ENCODE measurements around the gene ATP11C.
"Not testable (repeated sequence)": the region's sequence is repeated elsewhere in the genome, so short reads cannot be mapped to it uniquely, and the experiment has no call there.

The ATP11C gene

GRCh38 chrX:139850968-139851367 lies 81.9 kb downstream of the ATP11C start:
- Mint-ChIP-seq H3K9me3 (no peaks in the 10 kb centered on the region), H3K27ac (no peak overlapping the region), H3K36me3 (no peaks in the 10 kb centered on the region), H3K4me3 (no peak overlapping the region), H3K4me1 (peaks cover 25% of the 10 kb centered on the region), H3K27me3 (no peaks in the 10 kb centered on the region)
- ATAC-seq, result no peak

- Mint-ChIP-seq H3K9me3 (peaks cover under 1% of the 10 kb centered on the region), H3K4me1 (peaks cover 22% of the 10 kb centered on the region), H3K36me3 (peaks cover 2% of the 10 kb centered on the region), H3K27me3 (no peaks in the 10 kb centered on the region), H3K27ac (no peak overlapping the region), H3K4me3 (peak overlapping the region; percentile 44)
- ATAC-seq, result peak; percentile 62
Observed at GRCh38 chrX:139844884-139845283, 88.0 kb downstream of the ATP11C start.

GRCh38 chrX:139844163-139844562 lies 88.7 kb downstream of the ATP11C start:
- Mint-ChIP-seq H3K4me3 (no peak overlapping the region), H3K36me3 (peaks cover 6% of the 10 kb centered on the region), H3K27ac (no peak overlapping the region), H3K9me3 (peaks cover 4% of the 10 kb centered on the region), H3K4me1 (peaks cover 22% of the 10 kb centered on the region), H3K27me3 (no peaks in the 10 kb centered on the region)
- peak; percentile 56 for ATAC-seq

- no peak for ATAC-seq
- H3K27ac Mint-ChIP-seq, result no peak overlapping the region
- H3K4me3 Mint-ChIP-seq, result no peak overlapping the region
- peaks cover 7% of the 10 kb centered on the region for H3K9me3 Mint-ChIP-seq
- peaks cover 22% of the 10 kb centered on the region for H3K4me1 Mint-ChIP-seq
- peaks cover 6% of the 10 kb centered on the region for H3K36me3 Mint-ChIP-seq
- H3K27me3 Mint-ChIP-seq, result no peaks in the 10 kb centered on the region
Observed at GRCh38 chrX:139842326-139843185, 90.3 kb downstream of the ATP11C start.

GRCh38 chrX:139836335-139836734 lies 96.5 kb downstream of the ATP11C start:
- peaks cover 13% of the 10 kb centered on the region for H3K4me1 Mint-ChIP-seq
- not testable (repeated sequence) for H3K4me3 Mint-ChIP-seq, H3K9me3 Mint-ChIP-seq, ATAC-seq, H3K36me3 Mint-ChIP-seq, H3K27ac Mint-ChIP-seq, H3K27me3 Mint-ChIP-seq

- H3K4me3 Mint-ChIP-seq, result no peak overlapping the region
- no peak for ATAC-seq
- H3K9me3 Mint-ChIP-seq, result peaks cover 6% of the 10 kb centered on the region
- no peaks in the 10 kb centered on the region for H3K27me3 Mint-ChIP-seq
- peaks cover 5% of the 10 kb centered on the region for H3K36me3 Mint-ChIP-seq
- H3K27ac Mint-ChIP-seq, result no peak overlapping the region
- H3K4me1 Mint-ChIP-seq, result peaks cover 14% of the 10 kb centered on the region
Observed at GRCh38 chrX:139834879-139835278, 98.0 kb downstream of the ATP11C start.

GRCh38 chrX:139832718-139833309 lies 100.0 kb downstream of the ATP11C start:
- H3K9me3 Mint-ChIP-seq, result no peaks in the 10 kb centered on the region
- H3K36me3 Mint-ChIP-seq, result no peaks in the 10 kb centered on the region

GRCh38 chrX:139831675-139832456 lies 101.0 kb downstream of the ATP11C start:
- no peaks in the 10 kb centered on the region for H3K9me3 Mint-ChIP-seq
- no peaks in the 10 kb centered on the region for H3K36me3 Mint-ChIP-seq
- H3K4me1 Mint-ChIP-seq, result peaks cover 20% of the 10 kb centered on the region
- ATAC-seq, result no peak
- H3K4me3 Mint-ChIP-seq, result no peak overlapping the region
- no peaks in the 10 kb centered on the region for H3K27me3 Mint-ChIP-seq
- H3K27ac Mint-ChIP-seq, result no peak overlapping the region

More at GRCh38 chrX:139832718-139833309, 100.0 kb downstream of the ATP11C start:
- Mint-ChIP-seq H3K4me3 (no peak overlapping the region), H3K27me3 (no peaks in the 10 kb centered on the region), H3K27ac (no peak overlapping the region), H3K4me1 (peaks cover 22% of the 10 kb centered on the region)
- no peak for ATAC-seq

GRCh38 chrX:139831017-139831416 lies 101.8 kb downstream of the ATP11C start:
- Mint-ChIP-seq H3K27me3 (no peaks in the 10 kb centered on the region), H3K4me1 (peaks cover 17% of the 10 kb centered on the region), H3K4me3 (no peak overlapping the region), H3K9me3 (no peaks in the 10 kb centered on the region), H3K36me3 (no peaks in the 10 kb centered on the region), H3K27ac (no peak overlapping the region)
- no peak for ATAC-seq

- Mint-ChIP-seq H3K4me3 (no peak overlapping the region), H3K27me3 (no peaks in the 10 kb centered on the region), H3K9me3 (no peaks in the 10 kb centered on the region), H3K4me1 (peaks cover 21% of the 10 kb centered on the region), H3K36me3 (no peaks in the 10 kb centered on the region), H3K27ac (no peak overlapping the region)
- ATAC-seq, result no peak
Observed at GRCh38 chrX:139828830-139829229, 104.0 kb downstream of the ATP11C start.

- Mint-ChIP-seq H3K27ac (no peak overlapping the region), H3K4me3 (no peak overlapping the region), H3K36me3 (no peaks in the 10 kb centered on the region), H3K27me3 (no peaks in the 10 kb centered on the region), H3K4me1 (peaks cover 21% of the 10 kb centered on the region), H3K9me3 (no peaks in the 10 kb centered on the region)
- no peak for ATAC-seq
Observed at GRCh38 chrX:139828033-139828432, 104.8 kb downstream of the ATP11C start.

GRCh38 chrX:139826065-139827044 lies 106.5 kb downstream of the ATP11C start:
- peaks cover 14% of the 10 kb centered on the region for H3K4me1 Mint-ChIP-seq
- H3K27me3 Mint-ChIP-seq, result no peaks in the 10 kb centered on the region
- no peak overlapping the region for H3K27ac Mint-ChIP-seq
- no peaks in the 10 kb centered on the region for H3K36me3 Mint-ChIP-seq
- ATAC-seq, result no peak
- H3K4me3 Mint-ChIP-seq, result no peak overlapping the region
- no peaks in the 10 kb centered on the region for H3K9me3 Mint-ChIP-seq

- H3K4me1 Mint-ChIP-seq, result peaks cover 12% of the 10 kb centered on the region
- H3K4me3 Mint-ChIP-seq, result no peak overlapping the region
- no peaks in the 10 kb centered on the region for H3K9me3 Mint-ChIP-seq
- no peak for ATAC-seq
- H3K27ac Mint-ChIP-seq, result no peak overlapping the region
- no peaks in the 10 kb centered on the region for H3K27me3 Mint-ChIP-seq
- no peaks in the 10 kb centered on the region for H3K36me3 Mint-ChIP-seq
Observed at GRCh38 chrX:139825618-139826017, 107.2 kb downstream of the ATP11C start.

- Mint-ChIP-seq H3K9me3 (no peaks in the 10 kb centered on the region), H3K36me3 (peaks cover 1% of the 10 kb centered on the region), H3K27ac (no peak overlapping the region), H3K4me3 (no peak overlapping the region), H3K4me1 (peaks cover 10% of the 10 kb centered on the region), H3K27me3 (no peaks in the 10 kb centered on the region)
- ATAC-seq, result no peak
Observed at GRCh38 chrX:139823806-139824205, 109.0 kb downstream of the ATP11C start.

All from stimulated activated memory B cell treated with anti-CD40 and anti-IgM and Interleukin-4, amounts not matched to agents 10 μg/mL and 1 μg/mL and 100 μg/mL, for 72 hours (primary cell).